Transverse colon (tissue), 4 donors: ENCODE results near the gene RHBDD3.

Experiments used
- CTCF ChIP-seq, 5 experiments: fragments of 200-600 bp in 3 of 5; fragments of 450-650 bp in 2 of 5; sonication (generic) in 3 of 5; IDR thresholded peaks; 1 replicate in 2 of 5; 2 replicates in 3 of 5; pipeline ENCODE4 v1.5.1; 2016 to 2017; ENCODE audit warnings: antibody characterized with exemption in 5 of 5, inconsistent platforms in 3 of 5, mild to moderate bottlenecking in 2 of 5, moderate library complexity in 1 of 5
- EP300 ChIP-seq: sonication (generic); formaldehyde crosslinking; IDR thresholded peaks from one replicate; pipeline ENCODE4 v1.6.1; 2017; ENCODE audit warnings: antibody characterized with exemption, low read depth
- POLR2A ChIP-seq: fragments of 450-650 bp; IDR thresholded peaks from one replicate; pipeline ENCODE4 v1.6.1; 2016; ENCODE audit warnings: antibody characterized with exemption, mild to moderate bottlenecking, moderate library complexity
- POLR2AphosphoS5 ChIP-seq, 3 donors: sonication (generic); formaldehyde crosslinking; IDR thresholded peaks; one replicate each; pipeline ENCODE4 v1.6.1; 2016; ENCODE audit warnings: antibody characterized with exemption in 3 of 3

- no peak for TF ChIP-seq CTCF (IDR thresholded peaks at IDR 0.05)
- peak in 1 of 3 donors; percentile 35 for TF ChIP-seq POLR2AphosphoS5 (IDR thresholded peaks at IDR 0.05)
- TF ChIP-seq POLR2A, result no peak
- no peak for TF ChIP-seq EP300
Measured at GRCh38 chr22:29225422-29226090, 42.2 kb downstream of the RHBDD3 start.
